HepG2 (cell line): ENCODE measurements around the gene FCHO1. TPM values are rescaled to one million over a fixed set of nuclear protein-coding genes. Genes with fewer than 3 reads are reported as not detected.

Experiments
- AKAP8 ChIP-seq: sonication (generic); formaldehyde crosslinking; IDR thresholded peaks from 2 replicates; pipeline ENCODE4 v1.5.1; 2020; ENCODE audit warnings: mild to moderate bottlenecking, missing genetic modification reagents
- ARNT2 ChIP-seq: sonication (generic); formaldehyde crosslinking; IDR thresholded peaks from 2 replicates; pipeline ENCODE4 v1.8.0; 2022; ENCODE audit warnings: mild to moderate bottlenecking, low read depth, missing genetic modification reagents, moderate library complexity
- CENPT ChIP-seq: sonication (generic); formaldehyde crosslinking; IDR thresholded peaks from 2 replicates; pipeline ENCODE4 v1.8.0; 2022; ENCODE audit warnings: low read depth, mild to moderate bottlenecking, moderate library complexity, missing genetic modification reagents
- FOSL2 ChIP-seq: sonication (generic); formaldehyde crosslinking; IDR thresholded peaks from 2 replicates; pipeline ENCODE4 v1.4.0; 2020; ENCODE audit warnings: missing genetic modification reagents
- FOXJ3 ChIP-seq: sonication (generic); formaldehyde crosslinking; IDR thresholded peaks from 2 replicates; pipeline ENCODE4 v1.4.0; 2020; ENCODE audit warnings: missing genetic modification reagents, mild to moderate bottlenecking, borderline replicate concordance
- HOXA7 ChIP-seq: sonication (generic); formaldehyde crosslinking; IDR thresholded peaks from 2 replicates; pipeline ENCODE4 v1.8.1; 2022; ENCODE audit warnings: mild to moderate bottlenecking, missing genetic modification reagents, moderate library complexity
- MTA1 ChIP-seq: sonication (generic); formaldehyde crosslinking; IDR thresholded peaks from 2 replicates; pipeline ENCODE4 v1.4.0; 2020; ENCODE audit warnings: missing genetic modification reagents, mild to moderate bottlenecking, borderline replicate concordance
- PLRG1 ChIP-seq: fragments of 450-650 bp; conservative IDR thresholded peaks from 2 replicates; pipeline ENCODE4 v1.6.1; 2016
- RARG ChIP-seq: sonication (generic); formaldehyde crosslinking; IDR thresholded peaks from 2 replicates; pipeline ENCODE4 v1.4.0; 2020; ENCODE audit warnings: low read depth, mild to moderate bottlenecking, missing genetic modification reagents
- RFXANK ChIP-seq: IDR thresholded peaks from 2 replicates; pipeline ENCODE4 v1.6.1; 2016
- ZBTB3 ChIP-seq: sonication (generic); formaldehyde crosslinking; IDR thresholded peaks from 2 replicates; pipeline ENCODE4 v1.4.0; 2020; ENCODE audit warnings: low read depth, mild to moderate bottlenecking, moderate library complexity, missing genetic modification reagents, borderline replicate concordance
- ZNF33A ChIP-seq: sonication (generic); formaldehyde crosslinking; IDR thresholded peaks from 2 replicates; pipeline ENCODE4 v1.5.1; 2020; ENCODE audit warnings: missing genetic modification reagents, mild to moderate bottlenecking, moderate library complexity, borderline replicate concordance
- ZNF33B ChIP-seq: sonication (generic); formaldehyde crosslinking; IDR thresholded peaks from 2 replicates; pipeline ENCODE4 v1.5.1; 2020; ENCODE audit warnings: mild to moderate bottlenecking, missing genetic modification reagents
- ZNF34 ChIP-seq: sonication (generic); formaldehyde crosslinking; IDR thresholded peaks from 2 replicates; pipeline ENCODE4 v1.4.0; 2020; ENCODE audit warnings: mild to moderate bottlenecking, missing genetic modification reagents, borderline replicate concordance
- ZNF556 ChIP-seq: sonication (generic); formaldehyde crosslinking; IDR thresholded peaks from 2 replicates; pipeline ENCODE4 v1.4.0; 2020; ENCODE audit warnings: mild to moderate bottlenecking, missing genetic modification reagents, borderline replicate concordance
- ZNF780A ChIP-seq: sonication (generic); formaldehyde crosslinking; IDR thresholded peaks from 2 replicates; pipeline ENCODE4 v1.8.0; 2022; ENCODE audit warnings: mild to moderate bottlenecking, missing genetic modification reagents, moderate library complexity
- polyA plus RNA-seq, 8 experiments: library from polyadenylated mRNA; depleted of rRNA in 3 of 8; stranded (reverse) in 7 of 8; unstranded in 1 of 8; fragments of >200 nt; fragmentation: Illumina TruSeq in 4 of 8; extraction: Trizol in 4 of 8; gene quantifications; 2 replicates each; pipeline versions ENCODE4 v1.2.1 to v1.2.3, GENCODE V29; 2011 to 2016; ENCODE audit warnings: low read depth in 4 of 8, missing spikeins in 1 of 8, mixed read lengths in 1 of 8; ENCODE audit not compliant: insufficient read depth in 1 of 8
- total RNA-seq, 5 experiments: library from RNA; depleted of rRNA; stranded (reverse); fragments of >200 nt; fragmentation: Illumina TruSeq; extraction: Trizol; gene quantifications; 2 replicates each; pipeline ENCODE4 v1.2.3, GENCODE V29; 2016; ENCODE audit warnings: low read depth in 1 of 5
- TF ChIP-seq, protein P1 (sequence below): sonication (generic); formaldehyde crosslinking; IDR thresholded peaks from 2 replicates; pipeline ENCODE4 v1.9.0; 2022; ENCODE audit warnings: low read depth, missing genetic modification reagents
- TF ChIP-seq, protein P2 (sequence below): sonication (generic); formaldehyde crosslinking; IDR thresholded peaks from 2 replicates; pipeline ENCODE4 v1.5.0; 2020; ENCODE audit warnings: missing genetic modification reagents, mild to moderate bottlenecking, borderline replicate concordance
- TF ChIP-seq, protein P3 (sequence below): sonication (generic); formaldehyde crosslinking; IDR thresholded peaks from 2 replicates; pipeline ENCODE4 v1.5.1; 2020; ENCODE audit warnings: missing genetic modification reagents, mild to moderate bottlenecking, borderline replicate concordance
- TF ChIP-seq, protein P4 (sequence below): sonication (generic); formaldehyde crosslinking; IDR thresholded peaks from 2 replicates; pipeline ENCODE4 v1.5.1; 2020; ENCODE audit warnings: missing genetic modification reagents, mild to moderate bottlenecking, borderline replicate concordance
- TF ChIP-seq, protein P5 (sequence below): sonication (generic); formaldehyde crosslinking; IDR thresholded peaks from 2 replicates; pipeline ENCODE4 v1.5.1; 2020; ENCODE audit warnings: mild to moderate bottlenecking, missing genetic modification reagents, borderline replicate concordance

Gene FCHO1
- total and polyA plus RNA-seq, 2 of the 13 experiments (the other 11 are each of a cell fraction or from before 2014, with no cell fraction given): 1.3 to 3.1 TPM

DNA sequence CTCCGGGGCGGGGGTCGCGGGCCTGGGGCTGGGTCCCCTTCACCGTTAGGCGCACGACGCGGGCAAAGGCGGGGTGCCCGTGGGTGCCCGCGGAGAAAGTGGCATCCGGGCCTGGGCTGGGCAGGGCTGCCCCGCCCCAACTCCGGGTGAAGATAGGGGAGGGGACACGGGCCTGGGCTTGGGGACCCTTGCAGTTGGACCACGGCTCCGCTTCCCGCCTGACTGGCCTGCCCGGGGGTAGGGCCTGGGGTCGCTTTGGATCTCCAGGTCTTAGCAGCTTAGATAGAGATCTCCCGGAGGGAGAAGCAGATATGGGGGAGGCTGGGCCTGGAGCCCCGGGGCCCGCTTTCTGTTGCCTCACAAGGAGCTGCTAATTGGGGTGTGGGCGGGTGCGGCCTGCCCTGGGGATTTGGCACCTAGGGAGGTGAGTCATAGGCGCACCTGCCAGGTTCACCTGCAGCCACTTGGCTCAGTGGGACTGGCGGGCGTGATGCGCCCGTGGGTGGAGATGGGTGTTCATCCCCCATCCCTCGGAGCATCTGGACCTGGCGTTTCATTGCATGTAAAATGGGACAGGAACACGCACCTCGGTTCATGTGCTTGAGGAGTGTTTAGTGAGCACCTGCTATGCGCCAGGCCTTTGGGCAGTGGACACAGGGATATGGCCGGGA, 31.4 kb upstream of the FCHO1 start (continued):
- TF ChIP-seq ZNF780A (CRISPR knock-in tag) (no peak), ZNF556 (CRISPR knock-in tag) (no peak), RFXANK (CRISPR knock-in tag) (no peak), ARNT2 (CRISPR knock-in tag) (0 out of 2 replicates have a peak, but pooled peaks have one; percentile 1), RARG (CRISPR knock-in tag) (no peak), HOXA7 (no peak), ZBTB3 (CRISPR knock-in tag) (no peak), ZNF33B (CRISPR knock-in tag) (no peak), ZNF33A (no peak), ZNF34 (CRISPR knock-in tag) (no peak), PLRG1 (no peak), MTA1 (CRISPR knock-in tag) (no peak), FOXJ3 (CRISPR knock-in tag) (no peak), AKAP8 (CRISPR knock-in tag) (no peak), FOSL2 (peak; percentile 11; the same call in 1 of the 2 replicates), CENPT (CRISPR knock-in tag) (no peak)
- TF ChIP-seq, protein P1, sequence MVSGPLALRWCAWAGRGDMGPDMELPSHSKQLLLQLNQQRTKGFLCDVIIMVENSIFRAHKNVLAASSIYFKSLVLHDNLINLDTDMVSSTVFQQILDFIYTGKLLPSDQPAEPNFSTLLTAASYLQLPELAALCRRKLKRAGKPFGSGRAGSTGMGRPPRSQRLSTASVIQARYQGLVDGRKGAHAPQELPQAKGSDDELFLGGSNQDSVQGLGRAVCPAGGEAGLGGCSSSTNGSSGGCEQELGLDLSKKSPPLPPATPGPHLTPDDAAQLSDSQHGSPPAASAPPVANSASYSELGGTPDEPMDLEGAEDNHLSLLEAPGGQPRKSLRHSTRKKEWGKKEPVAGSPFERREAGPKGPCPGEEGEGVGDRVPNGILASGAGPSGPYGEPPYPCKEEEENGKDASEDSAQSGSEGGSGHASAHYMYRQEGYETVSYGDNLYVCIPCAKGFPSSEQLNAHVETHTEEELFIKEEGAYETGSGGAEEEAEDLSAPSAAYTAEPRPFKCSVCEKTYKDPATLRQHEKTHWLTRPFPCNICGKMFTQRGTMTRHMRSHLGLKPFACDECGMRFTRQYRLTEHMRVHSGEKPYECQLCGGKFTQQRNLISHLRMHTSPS (CRISPR knock-in tag): no peak
- TF ChIP-seq, protein P2, sequence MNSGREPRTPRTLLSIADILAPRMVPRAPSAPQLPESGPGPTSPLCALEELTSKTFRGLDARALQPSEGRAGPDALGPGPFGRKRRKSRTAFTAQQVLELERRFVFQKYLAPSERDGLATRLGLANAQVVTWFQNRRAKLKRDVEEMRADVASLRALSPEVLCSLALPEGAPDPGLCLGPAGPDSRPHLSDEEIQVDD (CRISPR knock-in tag): no peak
- TF ChIP-seq, protein P3, sequence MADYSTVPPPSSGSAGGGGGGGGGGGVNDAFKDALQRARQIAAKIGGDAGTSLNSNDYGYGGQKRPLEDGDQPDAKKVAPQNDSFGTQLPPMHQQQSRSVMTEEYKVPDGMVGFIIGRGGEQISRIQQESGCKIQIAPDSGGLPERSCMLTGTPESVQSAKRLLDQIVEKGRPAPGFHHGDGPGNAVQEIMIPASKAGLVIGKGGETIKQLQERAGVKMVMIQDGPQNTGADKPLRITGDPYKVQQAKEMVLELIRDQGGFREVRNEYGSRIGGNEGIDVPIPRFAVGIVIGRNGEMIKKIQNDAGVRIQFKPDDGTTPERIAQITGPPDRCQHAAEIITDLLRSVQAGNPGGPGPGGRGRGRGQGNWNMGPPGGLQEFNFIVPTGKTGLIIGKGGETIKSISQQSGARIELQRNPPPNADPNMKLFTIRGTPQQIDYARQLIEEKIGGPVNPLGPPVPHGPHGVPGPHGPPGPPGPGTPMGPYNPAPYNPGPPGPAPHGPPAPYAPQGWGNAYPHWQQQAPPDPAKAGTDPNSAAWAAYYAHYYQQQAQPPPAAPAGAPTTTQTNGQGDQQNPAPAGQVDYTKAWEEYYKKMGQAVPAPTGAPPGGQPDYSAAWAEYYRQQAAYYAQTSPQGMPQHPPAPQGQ (CRISPR knock-in tag): no peak
- TF ChIP-seq, protein P4, sequence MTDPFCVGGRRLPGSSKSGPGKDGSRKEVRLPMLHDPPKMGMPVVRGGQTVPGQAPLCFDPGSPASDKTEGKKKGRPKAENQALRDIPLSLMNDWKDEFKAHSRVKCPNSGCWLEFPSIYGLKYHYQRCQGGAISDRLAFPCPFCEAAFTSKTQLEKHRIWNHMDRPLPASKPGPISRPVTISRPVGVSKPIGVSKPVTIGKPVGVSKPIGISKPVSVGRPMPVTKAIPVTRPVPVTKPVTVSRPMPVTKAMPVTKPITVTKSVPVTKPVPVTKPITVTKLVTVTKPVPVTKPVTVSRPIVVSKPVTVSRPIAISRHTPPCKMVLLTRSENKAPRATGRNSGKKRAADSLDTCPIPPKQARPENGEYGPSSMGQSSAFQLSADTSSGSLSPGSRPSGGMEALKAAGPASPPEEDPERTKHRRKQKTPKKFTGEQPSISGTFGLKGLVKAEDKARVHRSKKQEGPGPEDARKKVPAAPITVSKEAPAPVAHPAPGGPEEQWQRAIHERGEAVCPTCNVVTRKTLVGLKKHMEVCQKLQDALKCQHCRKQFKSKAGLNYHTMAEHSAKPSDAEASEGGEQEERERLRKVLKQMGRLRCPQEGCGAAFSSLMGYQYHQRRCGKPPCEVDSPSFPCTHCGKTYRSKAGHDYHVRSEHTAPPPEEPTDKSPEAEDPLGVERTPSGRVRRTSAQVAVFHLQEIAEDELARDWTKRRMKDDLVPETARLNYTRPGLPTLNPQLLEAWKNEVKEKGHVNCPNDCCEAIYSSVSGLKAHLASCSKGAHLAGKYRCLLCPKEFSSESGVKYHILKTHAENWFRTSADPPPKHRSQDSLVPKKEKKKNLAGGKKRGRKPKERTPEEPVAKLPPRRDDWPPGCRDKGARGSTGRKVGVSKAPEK (CRISPR knock-in tag): no peak
- TF ChIP-seq, protein P5, sequence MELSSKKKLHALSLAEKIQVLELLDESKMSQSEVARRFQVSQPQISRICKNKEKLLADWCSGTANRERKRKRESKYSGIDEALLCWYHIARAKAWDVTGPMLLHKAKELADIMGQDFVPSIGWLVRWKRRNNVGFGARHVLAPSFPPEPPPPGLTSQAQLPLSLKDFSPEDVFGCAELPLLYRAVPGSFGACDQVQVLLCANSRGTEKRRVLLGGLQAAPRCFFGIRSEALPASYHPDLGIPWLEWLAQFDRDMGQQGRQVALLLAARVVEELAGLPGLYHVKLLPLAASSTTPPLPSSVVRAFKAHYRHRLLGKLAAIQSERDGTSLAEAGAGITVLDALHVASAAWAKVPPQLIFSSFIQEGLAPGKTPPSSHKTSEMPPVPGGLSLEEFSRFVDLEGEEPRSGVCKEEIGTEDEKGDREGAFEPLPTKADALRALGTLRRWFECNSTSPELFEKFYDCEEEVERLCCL (CRISPR knock-in tag): no peak
